IPS-15b (cell line): ENCODE results near the gene PTPN14.

Experiments used
- H3K27me3 ChIP-seq: one replicate; pipeline ENCODE4 v1.6.1; 2013; ENCODE audit warnings: low read length; ENCODE audit not compliant: control insufficient read depth, insufficient read depth
- H3K36me3 ChIP-seq: one replicate; pipeline ENCODE4 v1.6.1; 2013; ENCODE audit warnings: low read length; ENCODE audit not compliant: control insufficient read depth, insufficient read depth
- H3K4me1 ChIP-seq: one replicate; pipeline ENCODE4 v1.6.1; 2013; ENCODE audit warnings: mild to moderate bottlenecking, low read length; ENCODE audit not compliant: control insufficient read depth, insufficient read depth
- H3K4me3 ChIP-seq: one replicate; pipeline ENCODE4 v1.5.1; 2013; ENCODE audit warnings: low read depth, low read length
- H3K9ac ChIP-seq: one replicate; pipeline ENCODE4 v1.6.1; 2013; ENCODE audit warnings: low read depth, mild to moderate bottlenecking, low read length
- H3K9me3 ChIP-seq: one replicate; pipeline ENCODE4 v1.6.1; 2013; ENCODE audit warnings: mild to moderate bottlenecking, low read length; ENCODE audit not compliant: control insufficient read depth, insufficient read depth

The PTPN14 gene

DNA sequence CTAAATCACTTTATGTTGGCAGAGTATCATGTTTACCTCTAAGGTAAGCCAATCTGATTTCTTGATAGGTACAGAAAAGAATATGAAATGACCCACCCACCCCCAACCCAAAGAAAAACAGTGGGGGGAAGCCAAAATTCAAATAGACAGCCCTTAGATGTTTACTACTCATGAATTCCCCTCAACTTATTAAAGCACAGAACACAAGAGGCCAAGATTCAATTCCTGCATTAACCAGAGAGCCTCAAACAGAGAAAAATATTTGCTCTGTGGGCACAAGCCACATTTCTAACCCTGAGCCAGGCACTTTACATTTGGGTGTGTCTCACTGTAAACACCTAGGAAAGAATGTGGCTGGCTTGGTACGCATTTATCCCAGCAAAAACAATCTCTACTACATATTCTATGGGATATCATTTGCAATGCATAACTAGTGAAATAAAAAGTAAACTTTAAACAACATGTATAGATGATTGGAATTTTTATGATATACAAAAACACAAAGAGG, 84.3 kb downstream of the PTPN14 start:
- Histone ChIP-seq H3K4me3 (no peak overlapping the region), H3K27me3 (no peaks in the 10 kb centered on the region), H3K9ac (no peak overlapping the region), H3K4me1 (peaks cover 4% of the 10 kb centered on the region), H3K36me3 (no peaks in the 10 kb centered on the region), H3K9me3 (no peaks in the 10 kb centered on the region)

DNA sequence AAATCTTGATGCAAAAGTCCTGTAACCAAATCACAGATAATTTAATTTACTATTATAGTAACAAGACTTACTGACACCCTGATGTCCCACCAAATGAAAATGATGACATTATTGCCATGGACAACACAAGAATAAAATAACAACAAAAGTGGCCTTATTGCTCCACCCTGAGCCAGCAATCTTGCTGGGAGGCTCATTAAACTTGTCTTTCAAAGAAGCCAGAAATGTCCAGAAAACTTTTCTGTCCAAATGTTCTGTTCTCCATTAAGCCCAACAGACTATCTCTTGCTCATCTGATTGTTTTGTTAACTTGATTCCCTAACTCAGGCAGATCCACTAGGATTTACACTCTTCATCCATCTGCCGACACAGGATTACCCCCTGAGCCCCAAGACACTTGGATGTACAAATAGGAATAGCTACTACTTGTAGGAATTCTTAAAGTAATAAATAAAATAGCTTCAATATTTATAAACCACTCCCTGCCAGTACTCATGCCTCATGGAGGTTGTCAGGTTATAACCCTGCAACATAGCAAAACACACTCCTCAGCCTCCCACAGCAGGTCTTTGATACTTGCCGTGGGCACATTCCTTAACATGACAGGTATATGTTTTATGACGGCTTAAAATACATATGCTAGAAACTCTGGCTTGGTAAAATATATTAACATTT, 84.9 kb downstream of the PTPN14 start:
- H3K27me3 ChIP-seq, result no peaks in the 10 kb centered on the region
- H3K9ac ChIP-seq, result no peak overlapping the region
- no peaks in the 10 kb centered on the region for H3K9me3 ChIP-seq
- H3K4me1 ChIP-seq, result peaks cover 4% of the 10 kb centered on the region
- H3K36me3 ChIP-seq, result no peaks in the 10 kb centered on the region
- H3K4me3 ChIP-seq, result no peak overlapping the region

DNA sequence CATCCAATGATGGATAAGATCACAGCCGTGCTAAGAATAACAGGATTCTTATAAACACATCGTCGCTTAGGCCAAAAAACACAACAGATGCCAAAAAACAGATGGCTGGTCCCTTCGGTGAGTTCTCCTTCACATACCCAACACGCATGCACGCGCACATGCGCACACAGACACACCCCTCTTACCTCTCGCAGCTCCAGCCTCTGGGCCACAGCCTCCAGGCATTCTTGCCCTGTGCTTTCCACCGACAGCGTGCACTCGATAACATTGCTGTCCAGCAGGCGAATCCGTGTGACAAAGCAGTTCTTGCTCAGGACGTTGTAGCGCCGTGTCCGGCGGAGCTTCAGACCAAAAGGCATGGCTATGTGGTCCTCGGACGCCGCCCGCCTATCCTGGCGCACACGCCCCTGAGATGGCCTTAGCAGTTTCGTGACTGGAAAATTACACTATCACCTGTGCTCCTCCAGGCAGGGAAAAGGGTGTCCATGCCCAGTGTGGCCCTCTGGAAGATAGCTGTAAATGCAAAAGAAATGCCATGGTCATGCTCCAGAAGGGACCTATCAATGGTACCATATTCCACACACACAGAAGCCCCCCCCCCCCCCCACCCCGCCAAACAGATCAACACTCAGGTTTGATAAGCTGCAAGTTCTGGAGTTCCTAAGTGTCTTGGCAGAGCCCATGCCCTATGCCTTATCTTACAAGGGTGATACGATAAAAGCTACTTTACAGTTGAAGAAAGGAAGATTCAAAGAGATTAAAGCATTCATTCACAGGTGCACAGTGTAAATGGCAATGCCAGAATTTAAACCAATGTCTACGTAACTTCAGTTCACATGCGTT, 86.7 kb downstream of the PTPN14 start:
- H3K9me3 ChIP-seq, result no peaks in the 10 kb centered on the region
- H3K27me3 ChIP-seq, result no peaks in the 10 kb centered on the region
- H3K9ac ChIP-seq, result no peak overlapping the region
- H3K36me3 ChIP-seq, result no peaks in the 10 kb centered on the region
- H3K4me1 ChIP-seq, result peaks cover 5% of the 10 kb centered on the region
- H3K4me3 ChIP-seq, result no peak overlapping the region

DNA sequence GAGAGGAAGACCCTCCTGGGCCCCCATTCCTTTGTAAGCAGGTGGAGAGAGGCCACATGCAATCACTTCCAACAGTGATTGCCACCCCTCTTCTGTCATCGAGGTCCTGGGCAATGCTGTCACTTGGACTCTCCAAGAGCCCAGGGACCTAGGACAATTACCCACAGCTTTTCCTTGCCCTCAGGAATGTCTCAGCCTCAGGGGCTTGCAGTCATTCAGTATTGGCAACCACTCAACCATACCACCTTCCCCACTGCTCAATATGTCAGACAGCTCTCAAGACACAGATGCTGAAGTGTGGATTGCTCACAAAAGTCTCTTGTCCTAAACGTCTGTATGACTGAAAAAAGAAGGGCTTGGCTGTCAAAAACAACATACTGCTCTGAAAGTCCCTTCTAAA, 87.8 kb downstream of the PTPN14 start:
- Histone ChIP-seq H3K9me3 (no peaks in the 10 kb centered on the region), H3K27me3 (no peaks in the 10 kb centered on the region), H3K9ac (no peak overlapping the region), H3K4me3 (no peak overlapping the region), H3K4me1 (peaks cover 5% of the 10 kb centered on the region), H3K36me3 (no peaks in the 10 kb centered on the region)

DNA sequence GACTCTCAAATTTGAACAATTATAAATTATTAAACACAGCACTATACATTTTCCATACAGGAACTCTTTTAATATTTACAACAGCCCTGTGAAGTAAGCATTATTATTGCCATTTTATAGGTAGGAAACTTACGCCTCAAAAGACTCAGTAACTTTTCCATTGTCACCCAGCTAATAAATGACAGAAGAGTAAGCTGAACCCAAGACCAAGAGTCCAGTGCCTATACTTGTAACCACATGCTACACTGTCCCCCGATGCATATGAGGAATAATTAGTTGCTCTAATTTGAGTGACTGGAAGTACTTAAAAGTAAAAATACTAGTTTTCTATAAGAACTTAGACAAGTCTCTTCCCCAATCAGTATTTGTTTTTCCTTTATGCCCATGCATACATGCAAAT, 88.5 kb downstream of the PTPN14 start:
- Histone ChIP-seq H3K4me1 (peaks cover 5% of the 10 kb centered on the region), H3K9me3 (no peaks in the 10 kb centered on the region), H3K36me3 (no peaks in the 10 kb centered on the region), H3K9ac (no peak overlapping the region), H3K27me3 (no peaks in the 10 kb centered on the region), H3K4me3 (no peak overlapping the region)

DNA sequence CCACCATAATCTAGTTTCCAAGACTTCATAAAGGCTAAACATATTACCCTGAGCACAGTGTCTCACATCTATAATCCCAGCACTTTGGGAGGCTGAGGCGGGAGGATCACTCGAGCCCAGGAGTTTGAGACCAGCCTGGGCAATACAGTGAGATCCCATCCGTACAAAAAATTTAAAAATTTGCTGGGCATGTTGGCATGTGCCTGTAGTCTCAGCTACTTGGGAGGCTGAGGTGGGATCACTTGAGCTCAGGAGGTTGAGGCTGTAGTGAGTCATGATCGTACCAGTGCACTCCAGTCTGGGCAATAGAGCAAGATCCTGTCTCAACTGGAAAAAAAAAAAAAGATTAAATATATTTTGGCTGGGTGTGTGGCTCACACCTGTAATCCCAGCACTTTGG, 90.1 kb downstream of the PTPN14 start:
- Histone ChIP-seq H3K36me3 (no peaks in the 10 kb centered on the region), H3K4me3 (no peak overlapping the region), H3K4me1 (peaks cover 5% of the 10 kb centered on the region), H3K9ac (no peak overlapping the region), H3K9me3 (no peaks in the 10 kb centered on the region), H3K27me3 (no peaks in the 10 kb centered on the region)

DNA sequence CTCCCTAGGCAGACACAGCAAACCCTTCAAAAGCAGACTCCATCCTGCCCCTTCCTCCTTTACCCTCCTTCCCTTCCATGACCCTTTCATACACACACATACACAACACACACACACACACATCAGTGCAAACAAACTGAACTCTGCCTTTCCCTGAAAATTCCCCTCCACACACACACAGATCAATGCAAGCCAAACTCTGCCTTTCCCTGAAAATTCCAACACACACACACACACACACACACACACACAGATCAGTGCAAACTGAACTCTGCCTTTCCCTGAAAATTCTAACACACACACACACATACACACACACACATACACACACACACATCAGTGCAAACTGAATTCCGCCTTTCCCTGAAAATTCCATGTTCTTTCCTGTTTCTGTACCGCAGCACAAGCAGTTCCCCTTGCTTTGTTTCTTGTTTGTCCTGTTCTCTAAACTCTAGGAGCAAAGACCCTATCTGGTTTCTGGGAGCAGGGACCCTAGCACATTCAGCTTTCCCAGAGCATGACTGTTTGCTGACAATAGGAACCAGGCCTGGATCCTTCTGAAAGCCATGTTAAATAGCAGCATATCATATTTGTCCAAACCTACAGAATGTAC, 91.0 kb downstream of the PTPN14 start:
- Histone ChIP-seq H3K9ac (no peak overlapping the region), H3K4me1 (peaks cover 5% of the 10 kb centered on the region), H3K27me3 (no peaks in the 10 kb centered on the region), H3K36me3 (no peaks in the 10 kb centered on the region), H3K4me3 (no peak overlapping the region), H3K9me3 (no peaks in the 10 kb centered on the region)

DNA sequence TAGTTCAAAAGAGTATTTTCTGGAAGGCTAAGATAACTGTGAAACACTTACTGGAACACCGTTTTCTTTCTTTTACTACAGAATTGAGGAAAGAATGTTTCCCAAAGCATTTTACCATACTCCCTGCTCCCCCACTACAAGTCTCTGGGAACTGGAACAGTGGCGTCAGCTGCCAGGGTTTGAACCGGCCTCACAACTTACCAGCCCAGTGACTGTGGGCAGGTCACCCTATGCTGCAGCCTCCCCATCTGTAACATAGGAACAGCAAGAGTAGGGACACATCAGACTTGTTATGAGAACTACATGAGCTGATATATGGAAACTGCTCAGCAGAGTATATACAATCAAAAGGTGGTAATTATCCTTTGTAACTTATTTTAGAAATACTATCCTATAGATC, 91.5 kb downstream of the PTPN14 start:
- no peaks in the 10 kb centered on the region for H3K27me3 ChIP-seq
- H3K9ac ChIP-seq, result no peak overlapping the region
- peaks cover 9% of the 10 kb centered on the region for H3K4me1 ChIP-seq
- H3K4me3 ChIP-seq, result no peak overlapping the region
- H3K9me3 ChIP-seq, result no peaks in the 10 kb centered on the region
- H3K36me3 ChIP-seq, result no peaks in the 10 kb centered on the region

DNA sequence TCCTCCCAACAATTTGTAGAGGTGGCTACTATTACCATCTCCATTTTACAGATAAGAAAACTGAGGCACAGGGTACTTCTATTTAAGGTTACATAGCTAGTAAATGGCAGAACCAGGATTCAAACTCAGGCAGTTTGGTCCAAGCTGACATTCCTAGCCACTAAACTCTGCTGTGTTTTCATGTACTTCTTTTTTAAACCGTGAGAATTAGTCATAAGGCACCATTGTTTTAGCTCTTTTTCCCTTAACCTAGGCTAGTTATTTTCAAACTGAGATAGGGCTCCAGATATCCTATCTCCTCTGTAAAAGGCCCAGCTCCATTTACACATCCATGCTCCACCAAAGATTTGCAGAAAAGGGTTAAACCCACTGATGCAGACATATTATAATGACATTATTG, 92.9 kb downstream of the PTPN14 start:
- Histone ChIP-seq H3K4me1 (peaks cover 10% of the 10 kb centered on the region), H3K4me3 (no peak overlapping the region), H3K36me3 (no peaks in the 10 kb centered on the region), H3K9ac (no peak overlapping the region), H3K27me3 (no peaks in the 10 kb centered on the region), H3K9me3 (no peaks in the 10 kb centered on the region)

DNA sequence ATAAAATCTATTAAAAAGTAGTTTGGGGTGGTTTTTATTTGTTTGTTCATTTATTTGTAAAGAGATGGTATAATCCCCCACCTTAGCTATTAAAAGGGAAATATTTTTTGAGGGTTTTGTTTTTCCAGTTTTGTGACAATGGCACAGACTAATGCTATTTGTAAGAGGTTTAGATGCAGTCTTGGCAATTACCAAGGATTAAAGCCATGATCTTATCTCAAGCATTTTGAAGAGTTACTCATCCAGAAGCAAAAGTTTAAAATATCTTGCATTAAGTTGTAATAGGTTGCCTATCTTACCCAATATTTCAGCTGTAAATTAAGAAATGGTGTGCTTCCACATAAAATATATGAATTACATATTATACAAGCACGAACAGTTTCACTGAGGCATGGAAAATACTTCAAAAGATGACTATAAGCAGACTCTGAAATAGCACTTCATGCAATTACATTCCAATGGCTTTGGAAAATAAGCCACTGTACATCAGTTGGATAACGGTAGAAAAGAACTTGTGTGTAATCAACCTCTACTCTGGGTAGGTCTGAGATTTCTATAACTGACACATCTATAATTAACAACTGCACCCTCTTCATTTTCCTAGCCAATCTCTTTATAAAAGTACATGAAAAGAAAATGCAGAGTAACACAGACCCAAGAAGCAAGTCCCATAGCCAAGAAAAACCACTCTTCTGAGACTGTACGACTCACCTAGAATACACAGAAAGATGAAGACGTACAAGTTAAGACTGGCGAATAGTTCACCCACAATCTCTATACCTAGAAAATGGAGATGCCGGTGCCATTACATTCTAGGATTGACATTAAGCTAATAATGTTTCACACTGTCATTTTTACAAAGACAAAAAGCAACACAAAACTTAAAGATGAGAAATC, 95.2 kb downstream of the PTPN14 start:
- Histone ChIP-seq H3K9ac (no peak overlapping the region), H3K36me3 (no peaks in the 10 kb centered on the region), H3K4me3 (no peak overlapping the region), H3K9me3 (no peaks in the 10 kb centered on the region), H3K27me3 (no peaks in the 10 kb centered on the region), H3K4me1 (peaks cover 20% of the 10 kb centered on the region)

DNA sequence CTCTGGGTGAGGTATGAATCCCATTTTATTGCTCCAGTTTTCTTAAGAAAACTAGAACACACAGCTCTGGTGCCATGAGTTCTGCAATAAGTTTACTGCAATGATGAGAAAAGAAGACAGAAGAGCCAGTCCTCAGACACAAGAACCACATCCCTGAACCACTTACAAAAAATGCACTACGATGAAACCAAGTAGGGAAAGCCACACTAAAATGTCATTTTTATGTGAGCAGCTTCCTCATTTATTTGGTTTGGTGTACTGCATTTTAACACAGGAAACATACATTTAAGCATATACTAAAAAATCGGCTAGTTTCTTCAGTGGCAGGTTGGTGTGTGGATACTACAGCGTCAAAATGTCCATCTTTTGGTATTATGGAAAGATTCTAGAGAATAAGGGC, 95.9 kb downstream of the PTPN14 start:
- no peaks in the 10 kb centered on the region for H3K9me3 ChIP-seq
- H3K36me3 ChIP-seq, result no peaks in the 10 kb centered on the region
- no peak overlapping the region for H3K9ac ChIP-seq
- H3K4me1 ChIP-seq, result peaks cover 17% of the 10 kb centered on the region
- no peak overlapping the region for H3K4me3 ChIP-seq
- H3K27me3 ChIP-seq, result no peaks in the 10 kb centered on the region
